Lower lobe of right lung (tissue), 2 donors: Measurements from ENCODE around the gene TMEM61. TPM values are rescaled to one million over a fixed set of nuclear protein-coding genes. Genes with fewer than 3 reads are reported as not detected.

Experiments used
- ATAC-seq, 2 donors: fragments of 200-7000 bp; cut with Tn5 transposase; one replicate each; pipeline ENCODE4 v1.9.1; 2020 to 2022; ENCODE audit warnings: mild to moderate bottlenecking in 2 of 2, moderate library complexity in 2 of 2
- DNase-seq: peaks from one replicate; pipeline ENCODE4 v3.0.0-alpha.2; 2020
- H3K27ac ChIP-seq: fragments of 200-600 bp; one replicate; pipeline ENCODE4 v1.8.0; 2022
- H3K27me3 ChIP-seq: fragments of 200-600 bp; one replicate; pipeline ENCODE4 v1.8.0; 2022; ENCODE audit warnings: low read depth
- H3K36me3 ChIP-seq: fragments of 200-600 bp; one replicate; pipeline ENCODE4 v1.8.0; 2022; ENCODE audit warnings: mild to moderate bottlenecking
- H3K4me1 ChIP-seq: fragments of 200-600 bp; one replicate; pipeline ENCODE4 v1.8.0; 2022
- H3K4me3 ChIP-seq: fragments of 200-600 bp; one replicate; pipeline ENCODE4 v1.8.0; 2022; ENCODE audit warnings: mild to moderate bottlenecking
- H3K9me3 ChIP-seq: fragments of 200-600 bp; one replicate; pipeline ENCODE4 v1.8.0; 2022
- CTCF ChIP-seq: fragments of 200-600 bp; IDR thresholded peaks from one replicate; pipeline ENCODE4 v1.8.0; 2022; ENCODE audit warnings: antibody characterized with exemption, mild to moderate bottlenecking
- intact Hi-C: fragments of 100-400 bp; cut with DNase I; formaldehyde crosslinking; loops from one replicate; pipeline ENCODE4 v1.11.0; 2022
- total RNA-seq: library from RNA; stranded (reverse); fragmentation: NEBNext Ultra II Directional; extraction: Animal tissue kit (Norgen Biotek cat#: 25700); gene quantifications from one replicate; pipeline ENCODE4 v1.2.1, GENCODE V29; 2021
- donor health status: DM: no; HTN: yes; CAD: no; lungs with severe emphysema.

Gene TMEM61
- total RNA-seq, 1 donor from 2014 or later, result 2.7 TPM

GRCh38 chr1:54987427-54987826, 7.0 kb downstream of the TMEM61 start:
- intact Hi-C loops, result no loop called here
- no peak overlapping the region for H3K27ac ChIP-seq
- no peaks in the 10 kb centered on the region for H3K36me3 ChIP-seq
- ATAC-seq (no peak), DNase-seq (no peak)
- no peak overlapping the region for H3K4me3 ChIP-seq
- H3K4me1 ChIP-seq, result no peaks in the 10 kb centered on the region
- H3K27me3 ChIP-seq, result peaks cover 7% of the 10 kb centered on the region
- no peaks in the 10 kb centered on the region for H3K9me3 ChIP-seq
- TF ChIP-seq CTCF, result no peak

DNA sequence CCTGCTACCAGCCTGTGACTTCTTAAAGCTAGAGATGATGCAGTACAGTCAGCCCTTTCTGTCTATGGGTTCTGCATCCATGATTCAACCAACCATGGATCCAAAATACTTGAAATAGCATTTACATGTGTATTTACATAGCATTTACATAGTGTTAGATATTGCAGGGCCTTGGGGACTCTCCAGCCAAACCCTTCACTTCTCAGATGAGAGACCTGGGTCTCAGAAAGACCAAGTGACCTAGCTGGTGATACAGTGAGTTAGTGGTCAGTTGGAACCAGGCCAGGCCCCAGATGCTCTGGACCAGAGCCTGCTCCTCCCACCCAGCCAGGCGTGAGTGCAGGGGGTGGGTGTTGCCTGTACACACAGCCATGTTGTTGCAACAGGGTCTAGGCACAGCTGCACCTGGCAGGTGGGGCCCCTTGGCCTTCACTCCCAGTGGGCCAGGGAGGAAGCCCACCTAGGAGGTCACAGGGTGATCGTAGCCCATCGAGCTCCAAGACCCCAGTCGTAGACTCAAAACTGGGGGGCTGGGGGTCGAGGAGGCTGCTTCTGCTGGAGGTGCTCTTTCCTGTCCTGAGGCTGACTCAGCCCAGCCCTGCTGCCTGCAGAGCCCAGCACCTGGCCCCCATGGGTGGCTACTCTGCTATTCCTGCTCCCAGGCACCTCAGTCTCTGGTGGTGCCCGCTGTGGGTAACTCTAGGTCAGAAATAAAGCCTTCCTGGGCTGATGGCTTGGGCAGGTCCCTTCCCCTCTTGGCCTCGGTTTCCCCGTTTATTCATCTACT, 7.7 kb downstream of the TMEM61 start:
- ATAC-seq (no peak), DNase-seq (no peak)
- H3K36me3 ChIP-seq, result no peaks in the 10 kb centered on the region
- H3K4me3 ChIP-seq, result no peak overlapping the region
- intact Hi-C loops, result no loop called here
- no peak for TF ChIP-seq CTCF
- H3K27ac ChIP-seq, result no peak overlapping the region
- H3K27me3 ChIP-seq, result peaks cover 7% of the 10 kb centered on the region
- no peaks in the 10 kb centered on the region for H3K9me3 ChIP-seq
- no peaks in the 10 kb centered on the region for H3K4me1 ChIP-seq

DNA sequence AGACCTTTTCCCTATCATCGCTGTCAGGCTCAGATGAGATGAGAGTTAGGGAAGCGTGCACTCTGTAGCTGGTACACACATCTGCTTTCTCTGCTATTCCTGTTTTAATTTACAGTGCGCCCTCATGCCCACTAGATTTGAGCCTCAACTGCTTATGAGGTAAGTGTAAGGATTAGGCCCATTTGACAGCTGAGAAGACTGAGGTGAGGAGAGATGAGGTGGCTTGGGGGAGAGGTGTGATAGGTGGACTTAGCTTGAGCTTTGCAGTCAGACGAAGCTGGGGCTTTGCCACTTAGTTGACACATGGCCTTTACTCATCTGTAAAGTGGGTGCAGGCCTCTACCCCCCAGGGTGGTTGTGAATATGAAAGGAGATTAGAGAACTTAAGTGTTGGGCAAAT, 8.5 kb downstream of the TMEM61 start:
- ATAC-seq, result no peak
- H3K4me1 ChIP-seq, result no peaks in the 10 kb centered on the region
- no peak overlapping the region for H3K27ac ChIP-seq
- intact Hi-C loops, result no loop called here
- no peaks in the 10 kb centered on the region for H3K9me3 ChIP-seq
- no peak overlapping the region for H3K4me3 ChIP-seq
- TF ChIP-seq CTCF, result no peak
- no peak for DNase-seq
- H3K27me3 ChIP-seq, result peaks cover 7% of the 10 kb centered on the region
- H3K36me3 ChIP-seq, result no peaks in the 10 kb centered on the region

- Histone ChIP-seq H3K9me3 (no peaks in the 10 kb centered on the region), H3K27ac (no peak overlapping the region), H3K36me3 (no peaks in the 10 kb centered on the region), H3K4me3 (no peak overlapping the region), H3K27me3 (peaks cover 7% of the 10 kb centered on the region), H3K4me1 (no peaks in the 10 kb centered on the region)
- intact Hi-C loops, result no loop called here
- DNase-seq (no peak), ATAC-seq (no peak)
- no peak for TF ChIP-seq CTCF
Observed at GRCh38 chr1:54989473-54989872, 9.0 kb downstream of the TMEM61 start.

GRCh38 chr1:54989968-54990810, 9.8 kb downstream of the TMEM61 start:
- TF ChIP-seq CTCF, result no peak
- ATAC-seq (no peak), DNase-seq (no peak)
- intact Hi-C loops, result no loop called here
- H3K4me3 ChIP-seq, result no peak overlapping the region
- H3K9me3 ChIP-seq, result no peaks in the 10 kb centered on the region
- H3K36me3 ChIP-seq, result no peaks in the 10 kb centered on the region
- H3K4me1 ChIP-seq, result no peaks in the 10 kb centered on the region
- no peak overlapping the region for H3K27ac ChIP-seq
- H3K27me3 ChIP-seq, result peaks cover 7% of the 10 kb centered on the region
